HEK293T (cell line): ENCODE results near the gene PTPRD.

Experiments
- BHLHE40 ChIP-seq: fragments of 450-650 bp; IDR thresholded peaks from 2 replicates; pipeline ENCODE4 v1.6.1; 2016; ENCODE audit warnings: mild to moderate bottlenecking, moderate library complexity, borderline replicate concordance
- CTBP1 ChIP-seq: fragments of 450-650 bp; IDR thresholded peaks from 2 replicates; pipeline ENCODE4 v1.6.1; 2016; ENCODE audit warnings: borderline replicate concordance
- LEF1 ChIP-seq: fragments of 450-650 bp; IDR thresholded peaks from 2 replicates; pipeline ENCODE4 v1.6.1; 2017; ENCODE audit warnings: mild to moderate bottlenecking, borderline replicate concordance
- TARDBP ChIP-seq: fragments of 450-650 bp; IDR thresholded peaks from 2 replicates; pipeline ENCODE4 v1.6.1; 2016

DNA sequence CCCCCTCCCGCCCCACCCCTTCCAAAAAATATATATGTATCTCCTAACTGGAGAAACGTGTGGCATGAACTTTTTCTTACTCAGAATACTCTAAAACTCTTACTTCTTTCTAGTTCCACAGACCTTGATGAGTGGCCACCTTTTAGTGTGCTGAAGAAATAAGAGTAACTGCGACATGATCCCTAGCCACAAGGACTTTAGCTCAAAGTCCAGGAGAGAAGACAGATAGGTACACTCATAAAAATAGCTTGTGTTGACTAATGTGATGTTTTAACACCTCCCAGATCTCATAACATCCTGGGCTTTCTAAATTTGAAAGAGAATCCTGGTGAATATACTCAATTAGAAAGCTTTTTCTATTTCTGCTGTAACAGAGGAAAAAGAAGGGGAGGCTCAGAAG, 1808.2 kb downstream of the PTPRD start:
- no peak for TF ChIP-seq LEF1
- no peak for TF ChIP-seq BHLHE40
- TF ChIP-seq TARDBP, result no peak
- no peak for TF ChIP-seq CTBP1
